ENCODE data around the gene SPTBN1. TPM values are rescaled to one million over a fixed set of nuclear protein-coding genes. Genes with fewer than 3 reads are reported as not detected.

The SPTBN1 gene
- total and polyA plus RNA-seq, 2 experiments from 2014 or later, result 122 to 341 TPM

GRCh38 chr2:54424555-54425163 is 31.5 kb upstream of the SPTBN1 start:
- DNase-seq (ENCODE audit: low spot score), result no peak
- no peak overlapping the region for H3K4me3 ChIP-seq
- WGBS (ENCODE audit: low lambda C conversion rate, missing lambda C conversion rate), result 63% methylated on average over 7 of the region's 7 CpGs

GRCh38 chr2:54428108-54428831 is 27.9 kb upstream of the SPTBN1 start:
- H3K9me2 ChIP-seq (replicated peaks; ENCODE audit: insufficient read depth), result no peaks in the 10 kb centered on the region
- no peak overlapping the region for H2AFZ ChIP-seq
- DNase-seq (ENCODE audit: low spot score), result no peak
- H3K79me2 ChIP-seq, result no peaks in the 10 kb centered on the region
- H3K36me3 ChIP-seq (replicated peaks; ENCODE audit: insufficient read depth, low read depth), result no peaks in the 10 kb centered on the region
- H3K9me3 ChIP-seq (ENCODE audit: low read depth), result no peaks in the 10 kb centered on the region
- 84% methylated on average over 3 of the region's 3 CpGs for WGBS (ENCODE audit: low lambda C conversion rate, missing lambda C conversion rate)
- no peak overlapping the region for H3K27ac ChIP-seq
- H3K4me1 ChIP-seq (ENCODE audit: insufficient read depth), result no peaks in the 10 kb centered on the region
- TF ChIP-seq EZH2phosphoT487 (IDR thresholded peaks at IDR 0.05; ENCODE audit: low read depth, severe bottlenecking, unreplicated experiment), result no peak
- no peak for TF ChIP-seq CTCF (IDR thresholded peaks at IDR 0.05; ENCODE audit: poor library complexity)
- TF ChIP-seq EZH2 (IDR thresholded peaks at IDR 0.05; ENCODE audit: borderline replicate concordance), result no peak
- no peaks in the 10 kb centered on the region for H3K27me3 ChIP-seq
- H4K20me1 ChIP-seq (ENCODE audit: insufficient read depth, poor library complexity, severe bottlenecking), result no peaks in the 10 kb centered on the region
- H3K4me2 ChIP-seq, result no peak overlapping the region
- H3K4me3 ChIP-seq, result no peak overlapping the region

More at GRCh38 chr2:54424555-54425163, 31.5 kb upstream of the SPTBN1 start:
- no peaks in the 10 kb centered on the region for H4K20me1 ChIP-seq (ENCODE audit: insufficient read depth, poor library complexity, severe bottlenecking)
- no peaks in the 10 kb centered on the region for H3K27me3 ChIP-seq
- no peaks in the 10 kb centered on the region for H3K9me2 ChIP-seq (replicated peaks; ENCODE audit: insufficient read depth)
- H3K4me2 ChIP-seq, result no peak overlapping the region
- H3K4me1 ChIP-seq (ENCODE audit: insufficient read depth), result no peaks in the 10 kb centered on the region
- no peaks in the 10 kb centered on the region for H3K36me3 ChIP-seq (replicated peaks; ENCODE audit: insufficient read depth, low read depth)
- no peak overlapping the region for H3K27ac ChIP-seq
- no peak overlapping the region for H2AFZ ChIP-seq
- no peaks in the 10 kb centered on the region for H3K9me3 ChIP-seq (ENCODE audit: low read depth)
- H3K79me2 ChIP-seq, result no peaks in the 10 kb centered on the region
- TF ChIP-seq EZH2 (IDR thresholded peaks at IDR 0.05; ENCODE audit: borderline replicate concordance) (no peak), CTCF (IDR thresholded peaks at IDR 0.05; ENCODE audit: poor library complexity) (no peak), EZH2phosphoT487 (IDR thresholded peaks at IDR 0.05; ENCODE audit: low read depth, severe bottlenecking, unreplicated experiment) (no peak)

GRCh38 chr2:54429054-54429453 is 27.1 kb upstream of the SPTBN1 start:
- Histone ChIP-seq H3K9me2 (replicated peaks; ENCODE audit: insufficient read depth) (no peaks in the 10 kb centered on the region), H4K20me1 (ENCODE audit: insufficient read depth, poor library complexity, severe bottlenecking) (no peaks in the 10 kb centered on the region), H3K79me2 (no peaks in the 10 kb centered on the region), H2AFZ (no peak overlapping the region), H3K27me3 (no peaks in the 10 kb centered on the region), H3K36me3 (replicated peaks; ENCODE audit: insufficient read depth, low read depth) (no peaks in the 10 kb centered on the region), H3K4me2 (no peak overlapping the region), H3K4me3 (no peak overlapping the region), H3K9me3 (ENCODE audit: low read depth) (no peaks in the 10 kb centered on the region), H3K27ac (no peak overlapping the region), H3K4me1 (ENCODE audit: insufficient read depth) (no peaks in the 10 kb centered on the region)
- TF ChIP-seq CTCF (IDR thresholded peaks at IDR 0.05; ENCODE audit: poor library complexity) (no peak), EZH2phosphoT487 (IDR thresholded peaks at IDR 0.05; ENCODE audit: low read depth, severe bottlenecking, unreplicated experiment) (no peak), EZH2 (IDR thresholded peaks at IDR 0.05; ENCODE audit: borderline replicate concordance) (no peak)
- DNase-seq (ENCODE audit: low spot score), result no peak
- 64% methylated on average over 5 of the region's 5 CpGs for WGBS (ENCODE audit: low lambda C conversion rate, missing lambda C conversion rate)
